GM19467 (cell line): ENCODE data around the gene SF1.

Experiments used
- ATAC-seq: cut with Tn5 transposase; IDR thresholded peaks from one replicate; pipeline ENCODE4 v1.9.1; 2021; ENCODE audit warnings: mild to moderate bottlenecking, moderate library complexity; ENCODE audit not compliant: unreplicated experiment

The SF1 gene

DNA sequence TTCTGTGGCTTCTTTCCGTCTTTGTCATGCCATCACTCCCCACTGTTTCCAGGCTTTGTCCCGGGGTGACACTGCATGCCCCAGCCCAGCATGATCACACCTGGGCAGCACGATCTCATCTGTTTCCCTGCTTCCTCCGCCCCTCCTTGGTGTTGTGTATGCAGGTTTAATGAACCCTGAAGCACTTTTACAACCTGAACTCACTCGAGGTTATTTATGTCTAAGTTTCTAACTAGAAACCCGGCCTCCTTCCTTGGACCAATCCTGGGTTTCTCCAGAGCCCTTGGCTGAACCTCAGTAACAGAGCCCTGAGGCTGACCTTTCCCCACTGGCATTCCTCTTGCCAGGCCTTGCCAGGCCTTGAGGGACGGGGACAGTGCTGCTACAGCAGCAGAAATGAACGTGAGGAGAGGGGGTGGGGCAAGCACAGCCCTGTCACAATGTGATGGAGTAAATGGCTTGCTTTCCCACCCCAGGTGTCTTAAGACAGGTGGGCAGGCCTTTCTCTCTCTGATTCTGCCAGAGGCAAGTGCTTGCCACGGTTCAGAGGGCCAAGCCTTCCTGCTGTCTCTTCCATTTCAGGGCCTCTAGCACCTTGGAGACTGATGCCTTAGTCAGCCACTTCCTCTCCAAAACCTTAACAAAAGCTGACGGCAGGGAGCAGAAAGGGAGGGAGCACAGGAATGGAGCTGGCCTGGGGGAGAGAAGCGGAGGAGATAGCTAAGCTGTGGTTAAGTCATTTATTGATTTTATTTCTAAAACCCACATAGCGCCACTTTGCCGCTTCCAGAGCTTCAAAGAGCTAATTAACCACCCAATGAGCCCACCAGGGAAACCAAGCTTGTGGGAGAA lies 15.4 kb downstream of the SF1 start:
- no peak for ATAC-seq

DNA sequence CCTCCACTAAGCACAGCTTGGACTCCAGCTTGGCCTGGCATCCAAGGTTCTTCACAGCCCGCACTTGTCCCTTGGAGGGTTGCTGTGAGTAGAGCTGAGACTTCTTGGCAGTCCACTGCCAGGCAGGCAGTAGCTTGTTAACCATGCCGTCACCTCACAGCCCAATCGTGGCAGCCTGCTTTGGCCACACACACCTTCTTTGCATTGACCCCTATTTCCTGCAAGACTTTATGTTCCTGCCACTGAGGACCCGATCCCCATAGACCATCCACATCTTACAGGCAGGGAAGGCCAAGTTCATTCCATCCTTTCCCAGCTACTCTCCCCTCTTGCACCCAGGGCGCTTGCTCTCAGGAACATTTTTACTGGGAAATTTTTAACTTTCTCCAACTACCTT lies 16.1 kb downstream of the SF1 start:
- no peak for ATAC-seq

DNA sequence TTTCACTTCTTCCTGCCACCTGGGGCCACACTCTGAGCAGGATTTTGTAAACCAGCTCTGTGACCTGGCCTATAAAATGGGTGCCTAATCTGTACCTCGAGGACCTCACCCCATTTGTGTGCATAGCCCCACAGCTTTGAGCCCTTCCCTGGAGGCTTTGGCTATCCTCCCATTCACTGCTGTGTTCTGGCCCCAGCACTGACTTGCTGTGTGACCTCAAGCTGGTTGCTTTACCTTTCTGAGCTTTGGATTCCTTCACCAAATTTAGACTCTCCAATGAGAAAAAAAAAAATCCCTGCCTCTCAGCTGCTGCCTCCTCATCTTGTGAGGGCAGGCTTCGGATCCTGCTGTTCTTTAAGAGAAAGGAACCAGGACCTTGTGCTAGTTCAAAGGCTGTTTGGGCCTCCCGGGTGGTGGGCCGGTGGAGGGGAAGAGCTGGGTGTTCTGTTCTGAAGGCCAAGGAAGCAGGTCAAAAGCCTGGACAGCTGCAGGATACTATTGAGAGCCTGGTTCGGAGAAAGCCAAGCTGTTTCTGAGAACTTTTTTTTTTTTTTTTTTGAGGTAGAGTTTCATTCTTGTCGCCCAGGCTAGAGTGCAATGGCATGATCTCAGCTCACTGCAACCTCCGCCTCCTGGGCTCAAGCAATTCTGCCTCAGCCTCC lies 17.5 kb downstream of the SF1 start:
- ATAC-seq, result no peak

DNA sequence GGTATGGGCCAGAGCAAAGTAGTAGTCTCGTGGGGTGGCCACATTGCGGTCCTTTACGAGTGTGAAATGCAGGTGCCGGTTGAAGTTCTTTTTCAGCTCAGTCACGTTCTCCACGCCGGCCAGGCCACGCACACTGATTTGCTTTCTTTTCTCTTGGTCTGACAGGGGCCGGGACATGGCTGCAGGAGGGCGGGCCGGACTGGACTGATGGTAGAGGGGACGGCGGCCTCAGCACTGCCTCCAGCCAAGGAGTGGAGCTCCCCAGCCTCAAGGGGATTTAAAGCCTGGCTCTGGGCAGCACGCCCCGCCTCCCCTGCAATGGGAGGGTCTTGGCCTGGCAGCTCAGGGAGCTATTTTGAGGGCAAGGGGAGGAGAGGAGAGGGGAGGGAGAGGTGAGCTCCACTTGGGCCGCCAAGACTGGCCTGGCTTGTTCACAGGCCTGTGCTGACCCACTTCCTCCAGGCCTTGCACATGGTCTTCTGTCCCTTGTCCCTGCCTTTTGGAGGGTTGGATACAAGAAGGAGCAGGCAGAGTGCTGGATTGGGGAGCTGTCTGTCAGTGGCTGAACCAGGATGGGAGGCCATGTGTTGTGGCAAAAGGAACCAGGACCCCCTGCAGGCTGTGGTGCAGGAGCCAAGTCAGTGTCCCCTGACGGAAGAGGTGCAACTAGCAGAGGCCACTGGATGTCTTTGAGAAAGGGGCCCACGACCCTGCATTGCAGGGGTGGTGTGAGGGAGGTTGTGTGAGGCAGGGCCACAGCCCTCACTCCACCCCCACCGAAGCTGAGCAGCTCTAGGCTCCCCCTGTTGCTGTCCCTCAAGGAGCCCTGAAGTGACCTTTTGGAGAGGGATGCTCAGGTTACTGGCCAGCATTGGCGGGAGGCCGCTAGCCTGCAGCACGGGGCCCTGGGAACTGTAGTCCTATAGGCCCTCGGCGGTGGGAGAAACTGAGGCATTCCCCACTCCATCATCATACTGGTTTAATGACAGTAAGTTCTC lies 18.3 kb downstream of the SF1 start, which contains the start of gene PYGM:
Gene PYGM (minus strand): TSS at position 253 of the 998 bp plus-strand sequence. CDS start 76 bp downstream, at position 177.
- ATAC-seq, result no peak

DNA sequence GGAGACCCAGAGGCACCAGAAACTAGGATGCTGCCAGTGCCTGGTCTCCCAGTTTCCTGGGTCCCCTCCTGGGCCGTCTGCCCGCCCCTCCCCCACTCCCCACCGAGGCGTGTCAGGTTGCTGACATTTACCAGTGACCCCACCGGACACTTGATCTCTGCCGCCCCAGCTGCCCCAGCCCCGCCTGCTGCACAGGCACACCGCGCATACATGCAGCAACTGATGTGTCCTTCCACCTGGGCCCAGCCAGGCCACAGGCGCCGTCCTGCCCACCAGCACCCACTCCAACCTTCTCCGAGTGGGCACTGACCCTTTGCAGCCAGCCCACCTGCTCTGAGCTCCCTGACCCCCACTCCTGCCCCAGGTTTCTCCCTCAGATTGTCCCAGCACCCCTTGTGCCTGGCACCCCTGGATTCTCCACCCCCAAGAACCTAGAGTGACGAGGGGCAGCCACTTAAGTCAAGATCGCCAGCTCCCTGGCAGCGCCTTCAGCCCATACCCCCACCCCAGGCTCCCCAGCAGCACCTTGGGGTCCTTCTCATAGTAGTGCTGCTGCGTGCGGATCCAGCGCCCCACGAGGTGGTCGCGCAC lies 19.1 kb downstream of the SF1 start:
- no peak for ATAC-seq

DNA sequence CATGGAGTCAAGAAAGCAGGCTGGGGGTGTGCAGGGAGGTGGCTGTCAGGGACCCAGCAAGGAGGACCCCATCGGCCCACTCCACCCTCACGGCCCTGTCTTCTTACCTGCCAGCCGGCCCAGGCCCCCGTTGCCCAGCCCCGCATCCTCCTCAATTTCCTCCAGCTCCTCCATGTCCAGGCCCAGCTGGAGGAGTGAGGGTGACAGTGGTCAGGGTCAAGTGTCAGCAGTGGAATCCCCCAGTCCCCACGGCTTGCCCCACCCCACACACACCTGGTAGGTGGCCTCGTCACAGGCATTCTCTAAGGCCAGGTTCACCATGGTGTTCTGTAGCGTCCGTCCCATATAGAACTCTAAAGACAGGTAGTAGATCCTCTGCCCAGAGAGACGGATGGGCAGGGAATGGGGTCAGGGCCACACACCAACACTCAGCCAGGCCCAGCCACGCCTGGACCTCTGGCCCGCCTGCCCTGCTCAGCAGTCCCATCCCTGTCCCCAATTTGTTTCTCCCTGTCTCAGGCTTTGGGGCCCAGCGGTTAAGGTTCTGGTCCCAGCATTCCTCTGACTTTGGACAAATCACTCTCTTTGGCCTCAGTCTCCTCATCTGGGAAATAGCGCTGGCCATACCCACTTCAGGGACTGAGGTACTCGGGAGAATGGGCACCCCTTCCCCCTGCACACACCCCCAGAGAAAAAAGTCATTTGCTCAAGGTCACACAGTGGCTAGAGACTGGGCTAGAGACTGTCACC lies 19.8 kb downstream of the SF1 start:
- ATAC-seq, result no peak

DNA sequence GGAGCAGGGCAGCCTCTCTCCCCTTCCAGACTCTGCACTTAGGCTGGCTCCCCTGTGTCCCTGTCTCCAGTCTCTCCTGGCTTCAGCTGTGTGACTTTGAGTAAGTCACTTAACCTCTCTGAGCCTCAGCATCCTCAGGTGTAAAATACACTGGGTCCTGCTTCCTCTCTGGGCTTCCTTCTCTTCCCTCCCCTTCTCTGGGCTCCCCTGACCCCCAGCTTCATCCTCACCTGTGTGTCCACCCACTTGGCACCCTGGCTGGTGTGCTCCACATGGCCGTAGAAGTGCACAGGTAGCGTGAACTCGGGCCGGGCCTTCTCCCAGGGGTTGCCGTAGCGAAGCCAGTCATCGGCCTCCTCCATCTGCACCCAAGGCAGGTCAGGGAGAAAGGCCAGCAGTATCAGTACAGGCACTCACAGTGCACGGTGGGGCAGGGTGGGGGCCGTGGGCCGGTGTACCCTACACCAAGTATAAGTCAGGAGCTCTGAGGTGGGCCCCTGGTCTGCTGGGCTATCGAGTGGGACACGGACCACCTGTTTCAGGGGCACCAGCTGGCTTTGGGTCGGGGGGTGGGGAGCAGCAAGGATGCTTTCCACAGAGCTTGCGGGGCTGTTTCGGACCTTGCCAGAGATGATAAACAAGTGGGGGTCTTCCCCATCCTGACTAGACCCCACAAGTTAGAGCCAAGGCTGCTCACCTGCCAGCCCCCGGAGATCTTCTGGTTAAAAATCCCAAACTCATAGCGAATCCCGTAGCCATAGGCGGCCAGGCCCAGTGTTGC lies 20.6 kb downstream of the SF1 start:
- no peak for ATAC-seq

DNA sequence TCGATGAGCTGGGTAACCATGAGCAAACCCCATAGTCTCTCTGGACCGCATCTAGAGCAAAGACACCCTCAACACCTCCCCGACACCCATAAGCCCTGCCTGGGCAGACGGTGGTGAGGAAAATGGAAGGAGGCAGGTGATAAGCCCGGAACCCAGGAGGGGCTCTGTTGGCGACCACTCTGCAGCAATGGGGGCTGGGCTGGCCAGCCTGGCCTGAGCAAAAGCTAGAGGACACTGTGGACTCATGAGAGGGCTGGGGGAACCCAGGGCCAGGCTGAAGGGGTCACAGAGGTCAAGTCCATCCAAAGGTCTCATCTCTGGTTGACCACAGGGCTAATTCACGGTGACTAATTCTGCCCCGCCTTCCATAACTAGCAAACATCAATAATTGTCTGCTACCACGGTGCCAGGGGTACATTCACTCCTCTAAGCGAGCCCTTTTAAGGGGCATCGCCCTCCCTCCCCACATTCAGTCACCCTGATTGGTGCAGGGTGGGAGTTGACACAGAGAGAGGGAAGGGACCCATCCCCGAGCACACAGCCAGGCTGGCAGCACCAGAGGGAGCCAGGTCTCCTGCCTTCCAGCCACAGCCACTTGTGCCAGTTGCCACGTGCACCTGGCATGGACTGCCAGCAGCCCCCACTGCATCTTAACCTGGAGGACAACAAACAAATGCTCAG lies 22.5 kb downstream of the SF1 start:
- ATAC-seq, result no peak

DNA sequence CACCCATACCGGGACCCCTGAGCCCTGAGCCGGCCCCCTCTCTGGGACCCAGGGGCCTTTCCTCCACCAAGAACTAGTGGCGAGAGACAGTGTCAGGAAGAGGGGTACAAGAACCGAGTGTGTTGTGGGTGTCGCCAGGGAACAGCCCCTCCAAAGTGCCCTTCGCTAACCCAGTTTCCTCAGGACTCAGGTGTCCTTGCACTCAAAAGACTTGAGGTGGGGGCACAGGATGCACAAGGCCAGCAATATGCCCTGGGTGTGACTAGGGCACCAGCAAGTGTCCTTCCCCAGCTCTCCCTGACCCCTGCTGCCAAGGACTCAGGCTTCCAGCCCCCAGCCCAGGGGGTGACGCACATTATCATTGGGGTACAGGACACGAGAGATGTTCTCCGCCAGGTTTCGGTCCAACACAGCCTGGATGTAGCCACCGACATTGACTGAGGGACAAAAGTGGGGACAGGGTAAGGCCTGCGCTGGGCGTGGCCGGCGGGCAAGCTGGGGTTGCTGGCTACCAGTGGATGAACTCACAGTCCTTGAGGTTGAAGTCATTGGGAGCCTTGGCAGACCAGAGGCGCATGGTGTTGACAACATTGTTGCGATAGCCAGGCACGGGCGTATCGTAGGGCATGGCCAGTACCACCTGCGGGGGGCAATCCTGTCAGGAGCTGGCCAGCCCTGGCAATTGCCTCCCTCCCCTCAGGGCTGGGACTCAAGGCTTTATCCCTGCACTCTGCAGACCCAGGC lies 23.3 kb downstream of the SF1 start:
- ATAC-seq, result no peak

DNA sequence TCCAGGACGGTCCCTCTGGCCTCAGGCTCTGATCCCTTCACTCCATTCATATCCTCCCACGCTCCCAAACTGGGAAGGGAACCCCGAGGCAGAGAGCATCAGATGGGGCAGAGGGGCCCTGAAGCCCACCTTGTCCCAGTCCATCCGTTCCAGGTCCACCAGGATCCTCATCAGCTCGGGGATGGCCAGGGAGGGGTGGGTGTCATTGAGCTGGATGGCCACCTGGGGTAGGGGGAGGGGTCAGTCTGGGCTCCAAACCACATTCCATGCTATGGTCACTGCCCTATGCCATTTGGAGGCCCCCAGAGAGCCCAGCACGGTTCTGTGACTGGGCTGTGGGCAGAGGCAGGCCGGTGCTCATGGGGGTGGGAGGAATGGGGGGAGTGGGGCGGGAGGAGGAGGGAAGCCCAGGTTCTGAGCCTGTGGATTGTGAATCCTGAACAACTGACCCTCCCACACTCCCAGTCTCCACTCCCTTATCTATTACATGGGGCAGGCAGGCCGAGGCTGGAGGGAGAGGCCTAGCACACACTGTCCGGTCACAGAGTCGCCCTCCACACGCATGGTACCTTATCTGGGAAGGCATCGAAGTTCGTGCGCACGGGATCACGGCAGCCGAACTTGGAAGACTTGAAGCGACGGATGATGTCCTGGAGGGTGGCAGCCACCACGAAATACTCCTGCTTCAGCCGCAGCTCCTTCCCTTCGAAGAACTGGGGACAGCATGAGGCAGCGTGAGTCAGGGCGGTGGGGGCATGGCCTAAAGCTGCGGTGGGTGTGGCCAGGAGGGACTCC lies 24.0 kb downstream of the SF1 start:
- ATAC-seq, result no peak

DNA sequence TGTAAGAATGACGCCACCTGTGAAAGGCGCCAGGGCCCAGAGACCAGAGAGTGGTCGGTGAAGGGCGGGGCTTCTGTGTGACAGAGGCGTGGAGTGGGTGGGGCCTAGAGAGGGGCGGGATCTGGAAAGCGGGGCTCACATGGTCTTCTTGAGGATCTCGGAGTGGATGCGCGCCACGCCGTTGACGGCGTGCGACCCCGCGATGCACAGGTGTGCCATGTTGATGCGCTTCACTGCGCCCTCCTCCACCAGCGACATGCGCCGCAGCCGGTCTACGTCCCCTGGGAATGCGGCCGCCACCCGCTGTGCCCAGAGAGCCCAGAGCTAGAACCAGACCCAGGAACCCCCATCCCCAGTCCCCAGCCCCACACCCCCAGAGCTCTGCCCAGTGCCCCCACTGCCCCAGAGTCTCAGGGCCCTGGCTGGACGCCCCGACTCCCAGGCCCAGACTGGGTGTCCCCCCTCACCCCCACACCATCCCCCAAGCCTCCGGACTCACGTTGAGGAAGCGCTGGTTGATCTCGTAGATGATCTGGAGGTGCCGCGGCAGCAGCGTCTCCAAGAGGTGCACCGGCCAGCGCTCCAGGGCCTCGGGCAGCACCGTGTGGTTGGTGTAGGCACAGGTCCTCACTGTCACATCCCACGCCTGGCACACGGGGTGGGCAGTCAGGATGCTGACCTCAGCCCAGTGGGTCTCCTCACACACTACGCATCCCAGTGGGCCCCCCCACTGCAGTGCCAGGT lies 24.8 kb downstream of the SF1 start:
- ATAC-seq, result no peak

DNA sequence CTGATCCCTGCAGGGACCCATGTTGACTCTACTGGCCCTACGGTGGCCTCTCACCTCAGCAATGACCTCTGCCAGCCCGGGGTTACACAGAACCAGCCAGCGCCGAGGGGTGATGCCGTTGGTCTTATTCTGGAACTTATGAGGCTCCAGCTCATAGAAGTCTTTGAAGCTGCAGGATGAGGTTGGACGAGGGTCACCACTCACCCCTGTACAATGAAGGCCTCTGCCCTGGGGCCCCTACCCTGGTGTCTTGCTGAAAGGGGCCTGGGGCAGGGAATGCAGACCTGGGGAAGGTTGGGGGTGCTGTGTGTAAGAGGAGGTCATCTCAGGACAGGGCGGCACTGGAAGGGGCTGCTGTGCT lies 25.3 kb downstream of the SF1 start:
- ATAC-seq, result no peak

DNA sequence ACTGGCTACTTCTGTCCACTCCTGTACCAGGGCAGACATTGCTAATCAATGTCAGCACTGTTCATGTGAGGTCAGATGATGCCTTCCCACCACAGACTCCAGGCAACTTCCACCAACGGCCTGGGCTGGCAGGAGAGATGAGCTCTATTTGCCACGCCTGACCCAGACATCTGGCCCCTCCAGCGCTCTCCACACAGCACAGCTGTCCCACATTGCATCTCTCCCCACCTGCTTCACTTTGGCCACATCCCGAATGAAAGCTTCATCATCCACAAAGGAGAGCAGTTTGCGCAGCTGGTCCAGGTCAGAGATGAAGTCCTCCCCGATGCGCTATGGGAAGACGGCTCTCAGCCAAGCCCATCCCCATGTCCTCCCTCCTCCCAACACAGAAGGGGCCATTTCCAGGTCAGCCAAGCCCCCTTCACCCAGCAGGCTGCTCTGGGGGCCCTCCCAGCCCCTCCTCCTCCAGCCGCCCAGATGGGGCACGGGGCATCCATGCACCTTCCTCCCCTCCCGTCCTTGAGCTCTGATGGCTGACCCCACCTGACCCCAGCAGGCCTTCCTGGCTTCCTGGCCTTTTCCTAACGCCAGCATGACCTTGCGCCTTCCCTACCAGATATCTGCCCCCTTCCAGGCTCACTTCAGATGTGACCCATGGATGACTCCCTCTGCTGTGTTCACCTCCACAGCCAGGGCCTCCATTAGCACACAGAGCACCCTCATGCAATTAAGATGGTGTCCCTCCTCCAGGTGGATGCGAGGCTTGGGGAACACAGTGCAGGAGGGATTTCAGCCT lies 26.0 kb downstream of the SF1 start:
- ATAC-seq, result no peak

DNA sequence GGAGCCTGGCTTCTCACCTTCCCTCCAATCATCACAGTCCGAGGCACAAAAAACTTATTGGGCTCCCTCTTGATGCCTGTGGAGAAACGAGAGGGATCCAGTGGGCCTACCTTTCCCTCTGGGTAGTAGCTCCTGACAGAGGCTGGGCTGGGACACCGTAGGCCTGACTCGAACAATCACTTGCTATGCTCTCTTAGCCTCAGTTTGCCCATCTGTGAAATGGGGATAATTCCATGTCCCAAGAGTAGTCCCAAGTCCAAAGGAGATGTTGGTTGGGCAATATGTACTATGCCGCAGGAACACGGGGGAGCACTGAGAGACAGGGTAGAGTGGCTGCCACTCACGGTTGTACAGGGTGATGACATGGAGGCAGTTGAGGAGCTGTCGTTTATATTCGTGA lies 26.8 kb downstream of the SF1 start:
- no peak for ATAC-seq

DNA sequence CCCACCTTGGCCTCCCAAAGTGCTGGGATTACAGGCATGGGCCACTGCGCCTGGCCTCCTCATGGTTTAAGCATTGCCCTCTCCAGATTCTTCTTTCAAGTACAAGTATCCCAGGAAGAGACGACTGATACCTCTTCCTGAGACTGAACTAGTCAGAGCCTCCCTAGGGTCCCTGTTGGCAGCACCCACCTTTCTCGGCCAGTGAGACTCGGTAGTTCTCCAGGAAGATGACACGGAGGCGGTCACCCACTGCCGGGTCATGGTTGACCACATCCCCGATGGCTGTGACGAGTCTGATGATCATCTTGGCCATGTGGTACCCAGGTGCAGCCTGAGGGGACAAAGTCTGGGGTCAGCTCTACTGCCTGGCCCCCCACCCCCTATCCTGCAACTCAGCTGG lies 27.2 kb downstream of the SF1 start:
- no peak for ATAC-seq
